B cell (primary cell): ENCODE measurements around the gene TSPAN14. TPM values are rescaled to one million over a fixed set of nuclear protein-coding genes. Genes with fewer than 3 reads are reported as not detected.
A peak's percentile ranks its signal among the peaks of the same experiment; 100 is the strongest.

Experiments
- ATAC-seq: fragments of 200-7000 bp; cut with Tn5 transposase; one replicate; pipeline ENCODE4 v1.10.0; 2021; ENCODE audit warnings: low read depth, mild to moderate bottlenecking, moderate number of reproducible peaks, moderate library complexity
- CTCF ChIA-PET: fragments of 350-600 bp; sonication (Branson Sonifier 250); formaldehyde crosslinking; loops from one replicate; lab custom pipeline; 2021; ENCODE audit warnings: antibody characterized with exemption, inconsistent platforms; lab: Charles Lee
- POLR2A ChIA-PET: fragments of 350-600 bp; sonication (Branson Sonifier 250); formaldehyde crosslinking; loops from one replicate; lab custom pipeline; 2021; ENCODE audit warnings: antibody characterized with exemption; lab: Charles Lee
- DNase-seq: peaks from one replicate; pipeline ENCODE4 v3.0.0; 2013
- H2AFZ ChIP-seq: 2 replicates; pipeline ENCODE4 v1.6.1; 2012; ENCODE audit warnings: mild to moderate bottlenecking, low read depth, low read length; ENCODE audit not compliant: insufficient read depth, poor library complexity, severe bottlenecking
- H3K27ac ChIP-seq, 2 donors: 1 replicate in 1 of 2; 2 replicates in 1 of 2; pipeline ENCODE4 v1.5.1; 2012 to 2013; ENCODE audit warnings: low read length in 2 of 2, mild to moderate bottlenecking in 2 of 2, moderate library complexity in 1 of 2
- H3K27me3 ChIP-seq, 4 experiments: fragments of 200-600 bp in 1 of 4; sonication (generic) in 1 of 4; replicated peaks in 1 of 4; 1 replicate in 2 of 4; 2 replicates in 2 of 4; pipeline versions ENCODE4 v1.6.1 to v1.7.0; 2013 to 2016; ENCODE audit warnings: low read length in 3 of 4, mild to moderate bottlenecking in 2 of 4, mixed read lengths in 1 of 4, moderate library complexity in 1 of 4; ENCODE audit not compliant: insufficient read depth in 4 of 4, control insufficient read depth in 3 of 4; ENCODE audit errors: control extremely low read depth in 1 of 4
- H3K36me3 ChIP-seq, 2 experiments: replicated peaks in 1 of 2; 1 replicate in 1 of 2; 2 replicates in 1 of 2; pipeline versions ENCODE4 v1.6.1 to v1.7.1; 2013; ENCODE audit warnings: low read length in 1 of 2; ENCODE audit not compliant: insufficient read depth in 2 of 2, control insufficient read depth in 1 of 2; ENCODE audit errors: control extremely low read depth in 1 of 2, extremely low read depth in 1 of 2
- H3K4me1 ChIP-seq, 2 donors: fragments of 200-600 bp in 1 of 2; sonication (generic) in 1 of 2; 1 replicate in 1 of 2; 2 replicates in 1 of 2; pipeline versions ENCODE4 v1.5.1 to v1.6.1; 2013 to 2017; ENCODE audit warnings: low read length in 2 of 2; ENCODE audit not compliant: control insufficient read depth in 2 of 2, insufficient read depth in 2 of 2
- H3K4me2 ChIP-seq: replicated peaks from 2 replicates; pipeline ENCODE3; 2012; ENCODE audit warnings: mild to moderate bottlenecking, low read depth, low read length; ENCODE audit not compliant: poor library complexity, severe bottlenecking
- H3K4me3 ChIP-seq, 5 experiments: fragments of 200-600 bp in 1 of 5; sonication (generic) in 1 of 5; 1 replicate in 3 of 5; 2 replicates in 2 of 5; pipeline versions ENCODE4 v1.5.1 to v1.7.0; 2011 to 2016; ENCODE audit warnings: low read length in 4 of 5, mild to moderate bottlenecking in 4 of 5, low read depth in 2 of 5, control low read depth in 1 of 5, moderate library complexity in 1 of 5; ENCODE audit not compliant: insufficient read depth in 1 of 5; ENCODE audit errors: control extremely low read depth in 1 of 5, extremely low read depth in 1 of 5
- H3K79me2 ChIP-seq: fragments of 200-600 bp; sonication (generic); one replicate; pipeline ENCODE4 v1.6.0; 2016; ENCODE audit warnings: low read length; ENCODE audit not compliant: control insufficient read depth, insufficient read depth
- H3K9ac ChIP-seq: fragments of 200-600 bp; sonication (generic); 2 replicates; pipeline ENCODE4 v1.6.1; 2017; ENCODE audit warnings: mild to moderate bottlenecking, low read length, moderate library complexity
- H3K9me3 ChIP-seq, 3 donors: one replicate each; pipeline versions ENCODE4 v1.6.1 to v1.7.1; 2013; ENCODE audit warnings: low read length in 2 of 3; ENCODE audit not compliant: control insufficient read depth in 2 of 3, insufficient read depth in 1 of 3; ENCODE audit errors: control extremely low read depth in 1 of 3
- H4K20me1 ChIP-seq: 2 replicates; pipeline ENCODE4 v1.6.0; 2012; ENCODE audit warnings: mild to moderate bottlenecking, low read length; ENCODE audit not compliant: insufficient read depth, control insufficient read depth, poor library complexity, severe bottlenecking
- H3K27ac Mint-ChIP-seq: one replicate; pipeline ENCODE4 v1.8.0; 2021; ENCODE audit warnings: mixed read lengths
- H3K27me3 Mint-ChIP-seq: one replicate; pipeline ENCODE4 v1.8.0; 2021; ENCODE audit warnings: mixed read lengths
- H3K4me1 Mint-ChIP-seq: one replicate; pipeline ENCODE4 v1.8.0; 2021; ENCODE audit warnings: mixed read lengths
- H3K4me3 Mint-ChIP-seq: one replicate; pipeline ENCODE4 v1.8.0; 2021; ENCODE audit warnings: mixed read lengths
- H3K9me3 Mint-ChIP-seq: one replicate; pipeline ENCODE4 v1.8.0; 2022; ENCODE audit warnings: mixed read lengths; ENCODE audit not compliant: insufficient read depth
- EZH2 ChIP-seq: IDR thresholded peaks from 2 replicates; pipeline ENCODE4 v1.6.1; 2012; ENCODE audit warnings: borderline replicate concordance, low read depth, mild to moderate bottlenecking, moderate library complexity, low read length; ENCODE audit not compliant: insufficient read depth, poor library complexity, severe bottlenecking
- WGBS: methylation state at CpG from one replicate; pipeline ENCODE4 v1.1.5; 2013; ENCODE audit warnings: missing lambda C conversion rate; ENCODE audit not compliant: insufficient coverage; 5-methylcytosine and 5-hydroxymethylcytosine counted together
- intact Hi-C: fragments of 100-400 bp; cut with micrococcal nuclease; formaldehyde crosslinking; loops from one replicate; pipeline ENCODE4 v1.10.0; 2022
- polyA plus RNA-seq: library from polyadenylated mRNA; depleted of rRNA; stranded (reverse); fragments of >200 nt; gene quantifications from 2 replicates; pipeline ENCODE4 v1.2.3, GENCODE V29; 2012
- total RNA-seq, 2 donors: library from RNA; stranded (reverse); fragments of 120-200 nt in 1 of 2; gene quantifications; 1 replicate in 1 of 2; 2 replicates in 1 of 2; pipeline versions ENCODE4 v1.2.3 to v1.2.4, GENCODE V29; 2013 to 2022
- TF ChIP-seq, protein P1 (sequence below): fragments of 200-600 bp; IDR thresholded peaks from one replicate; pipeline ENCODE4 v1.8.0; 2022; ENCODE audit warnings: antibody characterized with exemption, mild to moderate bottlenecking

TSPAN14 gene
- total and polyA plus RNA-seq, 2 donors (not counting 1 experiment from before 2014, with no cell fraction given) = 27.8 to 55.3 TPM

GRCh38 chr10:80503584-80504157, 49.6 kb downstream of the TSPAN14 start:
- no peak overlapping the region for H3K4me3 Mint-ChIP-seq
- Histone ChIP-seq H3K4me2 (peak overlapping the region; percentile 27), H3K36me3 (peaks cover 0 to 18% of the 10 kb centered on the region in 2 experiments), H3K79me2 (peaks cover 60% of the 10 kb centered on the region), H4K20me1 (peaks cover 35% of the 10 kb centered on the region), H3K4me1 (peaks cover 60 to 72% of the 10 kb centered on the region in 2 donors), H3K27ac (peak overlapping the region in 1 of 2 donors; percentile 19), H2AFZ (no peak overlapping the region), H3K27me3 (no peaks in the 10 kb centered on the region), H3K4me3 (no peak overlapping the region), H3K9ac (no peak overlapping the region), H3K9me3 (no peaks in the 10 kb centered on the region)
- 58% methylated on average over 6 of the region's 7 CpGs for WGBS
- no peaks in the 10 kb centered on the region for H3K9me3 Mint-ChIP-seq
- ChIA-PET CTCF (interaction anchor here (0.6 to 17.9 kb wide), 13 partner anchors 10 to 129 kb away, joined by 3 to 500 read pairs (median 29); partner anchors contain the start of genes PRXL2A and TSPAN14), POLR2A (no interaction called here)
- peak overlapping the region; percentile 85 for H3K27ac Mint-ChIP-seq
- ATAC-seq (no peak), DNase-seq (no peak)
- intact Hi-C loops = loop anchor here (1.0 kb wide), 1 partner anchor 27 kb away; no protein-coding TSS in a partner anchor
- H3K4me1 Mint-ChIP-seq = peaks cover 65% of the 10 kb centered on the region
- no peak for TF ChIP-seq EZH2
- TF ChIP-seq, protein P1, sequence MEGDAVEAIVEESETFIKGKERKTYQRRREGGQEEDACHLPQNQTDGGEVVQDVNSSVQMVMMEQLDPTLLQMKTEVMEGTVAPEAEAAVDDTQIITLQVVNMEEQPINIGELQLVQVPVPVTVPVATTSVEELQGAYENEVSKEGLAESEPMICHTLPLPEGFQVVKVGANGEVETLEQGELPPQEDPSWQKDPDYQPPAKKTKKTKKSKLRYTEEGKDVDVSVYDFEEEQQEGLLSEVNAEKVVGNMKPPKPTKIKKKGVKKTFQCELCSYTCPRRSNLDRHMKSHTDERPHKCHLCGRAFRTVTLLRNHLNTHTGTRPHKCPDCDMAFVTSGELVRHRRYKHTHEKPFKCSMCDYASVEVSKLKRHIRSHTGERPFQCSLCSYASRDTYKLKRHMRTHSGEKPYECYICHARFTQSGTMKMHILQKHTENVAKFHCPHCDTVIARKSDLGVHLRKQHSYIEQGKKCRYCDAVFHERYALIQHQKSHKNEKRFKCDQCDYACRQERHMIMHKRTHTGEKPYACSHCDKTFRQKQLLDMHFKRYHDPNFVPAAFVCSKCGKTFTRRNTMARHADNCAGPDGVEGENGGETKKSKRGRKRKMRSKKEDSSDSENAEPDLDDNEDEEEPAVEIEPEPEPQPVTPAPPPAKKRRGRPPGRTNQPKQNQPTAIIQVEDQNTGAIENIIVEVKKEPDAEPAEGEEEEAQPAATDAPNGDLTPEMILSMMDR = no peak
- H3K27me3 Mint-ChIP-seq = no peaks in the 10 kb centered on the region
